IMR-90 (cell line): ENCODE measurements around the gene TMUB2. TPM values are rescaled to one million over a fixed set of nuclear protein-coding genes. Genes with fewer than 3 reads are reported as not detected.

ENCODE experiments used
- ATAC-seq: fragments of 200-7000 bp; cut with Tn5 transposase; 2 replicates; pipeline ENCODE4 v1.9.1; 2020; ENCODE audit warnings: low read depth, mild to moderate bottlenecking, moderate library complexity
- BruUV-seq: library from RNA; stranded (reverse); fragments of 400-500 nt; replicated peaks from 2 replicates; lab custom pipeline; 2021; lab: Mats Ljungman, UMichigan
- CTCF ChIA-PET: fragments of 300-600 bp; formaldehyde crosslinking; extraction: SDS; loops from one replicate; lab custom pipeline; 2021; ENCODE audit warnings: antibody characterized with exemption; lab: Yijun Ruan, JAX
- POLR2A ChIA-PET: fragments of 300-600 bp; sonication (Branson Sonifier 250); formaldehyde crosslinking; loops from one replicate; lab custom pipeline; 2022; ENCODE audit warnings: antibody characterized with exemption; ENCODE audit not compliant: unreplicated experiment; lab: Charles Lee
- DNase-seq: peaks from one replicate; pipeline ENCODE4 v3.0.0; 2013
- H2AFZ ChIP-seq: replicated peaks from 2 replicates; pipeline ENCODE3; 2013; ENCODE audit warnings: low read length, mild to moderate bottlenecking; ENCODE audit not compliant: poor library complexity
- H2AK5ac ChIP-seq: 2 replicates; pipeline ENCODE4 v1.6.1; 2013; ENCODE audit warnings: low read depth, low read length, inconsistent platforms
- H2AK9ac ChIP-seq: replicated peaks from 2 replicates; pipeline ENCODE3; 2013; ENCODE audit warnings: mild to moderate bottlenecking, low read depth, low read length, moderate library complexity; ENCODE audit not compliant: poor library complexity
- H2BK120ac ChIP-seq: 2 replicates; pipeline ENCODE4 v1.6.1; 2013; ENCODE audit warnings: low read depth, low read length, inconsistent platforms
- H2BK15ac ChIP-seq: 3 replicates; pipeline ENCODE4 v1.6.1; 2013; ENCODE audit warnings: low read depth, low read length, inconsistent platforms
- H2BK20ac ChIP-seq: 2 replicates; pipeline ENCODE4 v1.6.1; 2013; ENCODE audit warnings: low read depth, mild to moderate bottlenecking, inconsistent platforms, low read length, moderate library complexity
- H2BK5ac ChIP-seq: 2 replicates; pipeline ENCODE4 v1.6.1; 2013; ENCODE audit warnings: mild to moderate bottlenecking, low read depth, low read length, inconsistent platforms; ENCODE audit not compliant: poor library complexity, severe bottlenecking
- H3K14ac ChIP-seq: replicated peaks from 2 replicates; pipeline ENCODE4 v1.6.1; 2013; ENCODE audit warnings: low read depth, low read length, inconsistent platforms
- H3K18ac ChIP-seq: 2 replicates; pipeline ENCODE4 v1.6.1; 2013; ENCODE audit warnings: low read depth, low read length, control low read depth
- H3K23ac ChIP-seq: 2 replicates; pipeline ENCODE4 v1.6.1; 2013; ENCODE audit warnings: low read depth, low read length, inconsistent platforms
- H3K27ac ChIP-seq: 2 replicates; pipeline ENCODE4 v1.5.1; 2013; ENCODE audit warnings: mild to moderate bottlenecking, control low read depth, low read length; ENCODE audit not compliant: insufficient read depth
- H3K27me3 ChIP-seq: 2 replicates; pipeline ENCODE4 v1.6.1; 2013; ENCODE audit warnings: low read length; ENCODE audit not compliant: control insufficient read depth, insufficient read depth
- H3K36me3 ChIP-seq: 2 replicates; pipeline ENCODE4 v1.6.1; 2013; ENCODE audit warnings: low read length, mixed read lengths; ENCODE audit not compliant: control insufficient read depth, insufficient read depth
- H3K4ac ChIP-seq: 2 replicates; pipeline ENCODE4 v1.6.1; 2013; ENCODE audit warnings: low read depth, low read length, inconsistent platforms
- H3K4me1 ChIP-seq: 2 replicates; pipeline ENCODE4 v1.6.1; 2013; ENCODE audit warnings: low read length, mixed read lengths; ENCODE audit not compliant: control insufficient read depth, insufficient read depth
- H3K4me2 ChIP-seq: 2 replicates; pipeline ENCODE4 v1.6.1; 2013; ENCODE audit warnings: low read depth, mild to moderate bottlenecking, control low read depth, low read length, moderate library complexity
- H3K4me3 ChIP-seq: 2 replicates; pipeline ENCODE4 v1.5.1; 2013; ENCODE audit warnings: low read depth, mild to moderate bottlenecking, control low read depth, low read length, moderate library complexity; ENCODE audit not compliant: insufficient read depth
- H3K56ac ChIP-seq: 2 replicates; pipeline ENCODE4 v1.6.1; 2013; ENCODE audit warnings: low read length, inconsistent platforms; ENCODE audit not compliant: insufficient read depth; ENCODE audit errors: extremely low read depth
- H3K79me1 ChIP-seq, 2 experiments: 2 replicates each; pipeline ENCODE4 v1.6.1; 2013; ENCODE audit warnings: low read length in 2 of 2, inconsistent platforms in 1 of 2, low read depth in 1 of 2
- H3K9ac ChIP-seq: 2 replicates; pipeline ENCODE4 v1.6.1; 2013; ENCODE audit warnings: low read depth, low read length, control low read depth
- H3K9me1 ChIP-seq: 2 replicates; pipeline ENCODE4 v1.6.1; 2013; ENCODE audit warnings: low read length, inconsistent platforms; ENCODE audit not compliant: insufficient read depth
- H3K9me3 ChIP-seq: 2 replicates; pipeline ENCODE4 v1.6.1; 2013; ENCODE audit warnings: low read length; ENCODE audit not compliant: control insufficient read depth, insufficient read depth
- H4K20me1 ChIP-seq: 2 replicates; pipeline ENCODE4 v1.6.1; 2013; ENCODE audit warnings: low read length, inconsistent platforms; ENCODE audit not compliant: insufficient read depth
- H4K5ac ChIP-seq: 2 replicates; pipeline ENCODE4 v1.6.1; 2013; ENCODE audit warnings: mild to moderate bottlenecking, low read depth, low read length, control low read depth
- H4K8ac ChIP-seq, 2 experiments: 2 replicates each; pipeline ENCODE4 v1.6.1; 2013; ENCODE audit warnings: low read depth in 2 of 2, low read length in 2 of 2, control low read depth in 1 of 2, inconsistent platforms in 1 of 2
- H4K91ac ChIP-seq: 2 replicates; pipeline ENCODE4 v1.6.1; 2013; ENCODE audit warnings: low read depth, low read length, inconsistent platforms; ENCODE audit not compliant: insufficient read depth
- BHLHE40 ChIP-seq: fragments of 150-350 bp; IDR thresholded peaks from 2 replicates; pipeline ENCODE4 v1.6.1; 2016; ENCODE audit warnings: mild to moderate bottlenecking, low read depth, low read length
- CEBPB ChIP-seq: IDR thresholded peaks from 2 replicates; pipeline ENCODE4 v1.6.1; 2012; ENCODE audit warnings: low read depth, low read length, improper control_type of control experiment
- CHD1 ChIP-seq: IDR thresholded peaks from 2 replicates; pipeline ENCODE4 v1.6.1; 2012; ENCODE audit warnings: low read depth, low read length, improper control_type of control experiment
- FOS ChIP-seq: fragments of 150-350 bp; IDR thresholded peaks from 2 replicates; pipeline ENCODE4 v1.6.1; 2016; ENCODE audit warnings: low read depth, low read length
- MAFK ChIP-seq: IDR thresholded peaks from 2 replicates; pipeline ENCODE4 v1.6.1; 2012; ENCODE audit warnings: low read depth, low read length, improper control_type of control experiment
- MAZ ChIP-seq: IDR thresholded peaks from 2 replicates; pipeline ENCODE4 v1.6.1; 2012; ENCODE audit warnings: low read depth, mild to moderate bottlenecking, low read length, improper control_type of control experiment, moderate library complexity, borderline replicate concordance
- MXI1 ChIP-seq: IDR thresholded peaks from 2 replicates; pipeline ENCODE4 v1.6.1; 2012; ENCODE audit warnings: low read depth, mild to moderate bottlenecking, low read length, moderate library complexity, borderline replicate concordance
- NFE2L2 ChIP-seq: fragments of 150-350 bp; IDR thresholded peaks from 2 replicates; pipeline ENCODE4 v1.6.1; 2016; ENCODE audit warnings: low read depth, mild to moderate bottlenecking, low read length
- POLR2A ChIP-seq: IDR thresholded peaks from 2 replicates; pipeline ENCODE4 v1.6.1; 2012; ENCODE audit warnings: mild to moderate bottlenecking, low read depth, low read length
- RAD21 ChIP-seq: IDR thresholded peaks from 2 replicates; pipeline ENCODE4 v1.6.1; 2012; ENCODE audit warnings: low read length, improper control_type of control experiment
- RCOR1 ChIP-seq: IDR thresholded peaks from 2 replicates; pipeline ENCODE4 v1.6.1; 2012; ENCODE audit warnings: mild to moderate bottlenecking, low read length, improper control_type of control experiment; ENCODE audit not compliant: insufficient replicate concordance
- RFX5 ChIP-seq: IDR thresholded peaks from 2 replicates; pipeline ENCODE4 v1.8.0; 2012; ENCODE audit warnings: low read depth, mild to moderate bottlenecking, low read length, moderate library complexity
- SMC3 ChIP-seq: fragments of 150-350 bp; IDR thresholded peaks from 2 replicates; pipeline ENCODE4 v1.6.1; 2016; ENCODE audit warnings: low read depth, mild to moderate bottlenecking, antibody characterized with exemption, low read length, moderate library complexity
- WGBS, 2 experiments: methylation state at CpG; one replicate each; pipeline versions ENCODE4 v1.1.5 to v1.1.7; 2013; ENCODE audit warnings: missing lambda C conversion rate in 2 of 2; ENCODE audit not compliant: insufficient read length in 1 of 2; ENCODE audit errors: extremely low coverage in 2 of 2; 5-methylcytosine and 5-hydroxymethylcytosine counted together
- dilution Hi-C: fragments of 300-500 bp; cut with HindIII; formaldehyde crosslinking; loops from one replicate; pipeline ENCODE4 v1.14.3; 2018; ENCODE audit warnings: low sequenced_read_pairs; ENCODE audit not compliant: unreplicated experiment
- in situ Hi-C: fragments of 300-500 bp; cut with MboI; formaldehyde crosslinking; loops from 3 replicates; pipeline ENCODE4 v1.14.3; 2019; ENCODE audit warnings: low sequenced_read_pairs, inconsistent platforms, mixed read lengths
- intact Hi-C: fragments of 100-400 bp; cut with micrococcal nuclease; formaldehyde crosslinking; loops from 2 replicates; pipeline ENCODE4 v1.10.0; 2022
- polyA plus RNA-seq, 3 experiments: library from polyadenylated mRNA; depleted of rRNA; stranded (reverse); fragments of >200 nt; gene quantifications; 2 replicates each; pipeline ENCODE4 v1.2.3, GENCODE V29; 2012; ENCODE audit warnings: low replicate concordance in 1 of 3
- total RNA-seq: library from RNA; depleted of rRNA; stranded (reverse); fragments of >200 nt; gene quantifications from 2 replicates; pipeline ENCODE4 v1.2.3, GENCODE V29; 2012
- TF ChIP-seq, protein P1 (sequence below): fragments of 150-350 bp; IDR thresholded peaks from 2 replicates; pipeline ENCODE4 v1.6.1; 2016; ENCODE audit warnings: low read depth, mild to moderate bottlenecking, low read length, moderate library complexity, borderline replicate concordance
- TF ChIP-seq, protein P2 (sequence below): conservative IDR thresholded peaks from 2 replicates; pipeline ENCODE4 v1.5.1; 2012; ENCODE audit warnings: mild to moderate bottlenecking, low read depth, low read length, improper control_type of control experiment
- TF ChIP-seq, protein P3 (sequence below): fragments of 150-350 bp; IDR thresholded peaks from 2 replicates; pipeline ENCODE4 v1.6.1; 2017; ENCODE audit warnings: mild to moderate bottlenecking, antibody characterized with exemption, low read length, low read depth

The TMUB2 gene
- total and polyA plus RNA-seq, 2 of the 4 experiments (the other 2 are of a cell fraction): 16.5 to 42.5 TPM

DNA sequence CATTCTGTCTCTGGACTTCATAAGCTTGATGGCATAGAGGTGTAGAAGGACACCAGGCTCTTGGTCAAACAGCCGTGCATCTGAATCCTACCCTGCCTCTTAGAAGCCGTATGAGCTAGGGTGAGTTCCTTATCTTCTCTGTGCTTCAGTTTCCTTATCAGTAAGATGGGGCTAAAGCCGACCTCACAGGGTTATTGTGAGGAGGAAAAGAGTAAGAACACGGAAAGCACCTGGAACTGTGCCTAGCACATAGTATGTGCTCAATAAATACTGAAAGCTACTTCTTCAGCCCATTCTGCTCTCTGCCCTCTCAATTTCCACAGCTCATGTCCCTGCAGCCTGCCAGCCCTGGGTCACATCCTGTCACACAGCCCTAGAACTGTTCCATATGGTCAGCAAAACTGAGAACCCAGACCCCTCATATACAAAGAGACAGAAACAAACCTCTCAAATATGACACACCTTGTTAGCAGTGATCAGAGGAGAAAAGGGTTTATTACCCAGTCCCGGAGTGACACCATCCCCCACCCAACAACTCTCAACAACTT, 49.7 kb downstream of the TMUB2 start:
- Histone ChIP-seq H4K91ac (no peak overlapping the region), H2AFZ (no peak overlapping the region), H2BK20ac (no peak overlapping the region), H3K4me2 (no peak overlapping the region), H2BK15ac (no peak overlapping the region), H3K79me1 (no peaks in the 10 kb centered on the region), H3K9me1 (no peaks in the 10 kb centered on the region), H2BK5ac (no peak overlapping the region), H3K27me3 (peaks cover 10% of the 10 kb centered on the region; the same call in 1 of the 2 replicates), H4K8ac (no peak overlapping the region), H3K4ac (no peak overlapping the region), H3K36me3 (no peaks in the 10 kb centered on the region), H3K14ac (no peak overlapping the region), H3K23ac (no peak overlapping the region), H4K5ac (no peak overlapping the region), H2AK5ac (no peak overlapping the region), H3K27ac (no peak overlapping the region), H3K9me3 (no peaks in the 10 kb centered on the region), H3K4me3 (no peak overlapping the region), H3K18ac (no peak overlapping the region), H3K4me1 (no peaks in the 10 kb centered on the region), H2AK9ac (no peak overlapping the region), H4K20me1 (no peaks in the 10 kb centered on the region), H2BK120ac (no peak overlapping the region), H3K9ac (no peak overlapping the region), H3K56ac (no peak overlapping the region)
- no TSS peak for BruUV-seq
- in situ Hi-C loops (no loop called here), intact Hi-C loops (no loop called here), dilution Hi-C loops (no loop called here)
- TF ChIP-seq SMC3 (no peak), CEBPB (no peak), RFX5 (no peak), MAZ (no peak), BHLHE40 (no peak), RCOR1 (no peak), MXI1 (no peak), POLR2A (no peak), NFE2L2 (no peak), RAD21 (no peak), CHD1 (no peak), FOS (no peak), MAFK (no peak)
- TF ChIP-seq, protein P1, sequence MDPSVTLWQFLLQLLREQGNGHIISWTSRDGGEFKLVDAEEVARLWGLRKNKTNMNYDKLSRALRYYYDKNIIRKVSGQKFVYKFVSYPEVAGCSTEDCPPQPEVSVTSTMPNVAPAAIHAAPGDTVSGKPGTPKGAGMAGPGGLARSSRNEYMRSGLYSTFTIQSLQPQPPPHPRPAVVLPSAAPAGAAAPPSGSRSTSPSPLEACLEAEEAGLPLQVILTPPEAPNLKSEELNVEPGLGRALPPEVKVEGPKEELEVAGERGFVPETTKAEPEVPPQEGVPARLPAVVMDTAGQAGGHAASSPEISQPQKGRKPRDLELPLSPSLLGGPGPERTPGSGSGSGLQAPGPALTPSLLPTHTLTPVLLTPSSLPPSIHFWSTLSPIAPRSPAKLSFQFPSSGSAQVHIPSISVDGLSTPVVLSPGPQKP: no peak
- TF ChIP-seq, protein P2, sequence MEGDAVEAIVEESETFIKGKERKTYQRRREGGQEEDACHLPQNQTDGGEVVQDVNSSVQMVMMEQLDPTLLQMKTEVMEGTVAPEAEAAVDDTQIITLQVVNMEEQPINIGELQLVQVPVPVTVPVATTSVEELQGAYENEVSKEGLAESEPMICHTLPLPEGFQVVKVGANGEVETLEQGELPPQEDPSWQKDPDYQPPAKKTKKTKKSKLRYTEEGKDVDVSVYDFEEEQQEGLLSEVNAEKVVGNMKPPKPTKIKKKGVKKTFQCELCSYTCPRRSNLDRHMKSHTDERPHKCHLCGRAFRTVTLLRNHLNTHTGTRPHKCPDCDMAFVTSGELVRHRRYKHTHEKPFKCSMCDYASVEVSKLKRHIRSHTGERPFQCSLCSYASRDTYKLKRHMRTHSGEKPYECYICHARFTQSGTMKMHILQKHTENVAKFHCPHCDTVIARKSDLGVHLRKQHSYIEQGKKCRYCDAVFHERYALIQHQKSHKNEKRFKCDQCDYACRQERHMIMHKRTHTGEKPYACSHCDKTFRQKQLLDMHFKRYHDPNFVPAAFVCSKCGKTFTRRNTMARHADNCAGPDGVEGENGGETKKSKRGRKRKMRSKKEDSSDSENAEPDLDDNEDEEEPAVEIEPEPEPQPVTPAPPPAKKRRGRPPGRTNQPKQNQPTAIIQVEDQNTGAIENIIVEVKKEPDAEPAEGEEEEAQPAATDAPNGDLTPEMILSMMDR: no peak
- TF ChIP-seq, protein P3, sequence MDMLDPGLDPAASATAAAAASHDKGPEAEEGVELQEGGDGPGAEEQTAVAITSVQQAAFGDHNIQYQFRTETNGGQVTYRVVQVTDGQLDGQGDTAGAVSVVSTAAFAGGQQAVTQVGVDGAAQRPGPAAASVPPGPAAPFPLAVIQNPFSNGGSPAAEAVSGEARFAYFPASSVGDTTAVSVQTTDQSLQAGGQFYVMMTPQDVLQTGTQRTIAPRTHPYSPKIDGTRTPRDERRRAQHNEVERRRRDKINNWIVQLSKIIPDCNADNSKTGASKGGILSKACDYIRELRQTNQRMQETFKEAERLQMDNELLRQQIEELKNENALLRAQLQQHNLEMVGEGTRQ: no peak
- DNase-seq (no peak), ATAC-seq (no peak)
- POLR2A ChIA-PET: no interaction called here
- no CpG with 5 or more reads among the region's 5 CpGs for WGBS, 2 experiments
- CTCF ChIA-PET: no interaction called here
